CD4-positive, alpha-beta T cell treated with Interleukin-4 for 1 hour (primary cell): ENCODE results near the gene NDRG4.

Source experiments
- DNase-seq, 2 donors: peaks; one replicate each; pipeline ENCODE4 v3.0.0-alpha.2; 2020 to 2022

Gene NDRG4

DNA sequence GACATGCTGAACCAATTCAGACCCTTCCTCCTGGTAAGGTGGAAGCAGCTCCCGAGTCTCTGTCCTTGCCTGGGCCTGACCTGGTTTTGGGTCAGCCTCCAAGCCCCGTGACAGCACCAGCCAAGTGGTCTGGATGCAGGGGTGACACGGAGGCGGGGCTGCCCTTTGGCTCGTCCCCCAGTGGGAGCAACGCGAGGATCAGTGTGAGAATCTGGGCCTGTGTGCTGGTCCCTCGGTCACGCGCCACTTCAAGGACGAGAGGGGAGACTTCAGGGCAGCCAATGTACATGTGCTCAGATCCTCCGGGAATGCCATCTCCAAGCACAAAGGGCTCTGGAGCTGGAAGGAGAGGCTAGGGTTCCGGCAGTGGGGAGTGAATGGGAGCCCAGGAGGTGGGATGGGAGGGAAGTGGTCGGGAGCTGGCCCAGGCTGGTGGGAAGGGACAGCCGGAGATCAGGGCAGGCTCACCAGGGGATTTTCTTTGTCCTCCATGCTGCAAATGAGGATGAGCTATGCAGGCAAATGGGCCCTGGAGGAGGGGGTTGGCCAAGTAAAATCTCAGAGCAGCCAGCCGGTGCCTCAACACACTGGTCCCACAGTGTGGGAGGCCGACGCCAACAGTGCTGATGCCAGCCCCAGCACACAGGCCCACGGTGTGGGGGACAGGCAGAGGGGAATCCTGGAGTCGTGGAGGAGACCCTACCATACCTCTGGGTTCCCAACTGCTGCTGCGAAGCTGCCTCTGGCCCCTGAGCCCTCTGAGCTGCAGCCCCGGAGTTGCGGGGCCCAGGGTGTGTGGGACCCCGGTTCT, 4.2 kb upstream of the NDRG4 start:
- DNase-seq, result no peak

DNA sequence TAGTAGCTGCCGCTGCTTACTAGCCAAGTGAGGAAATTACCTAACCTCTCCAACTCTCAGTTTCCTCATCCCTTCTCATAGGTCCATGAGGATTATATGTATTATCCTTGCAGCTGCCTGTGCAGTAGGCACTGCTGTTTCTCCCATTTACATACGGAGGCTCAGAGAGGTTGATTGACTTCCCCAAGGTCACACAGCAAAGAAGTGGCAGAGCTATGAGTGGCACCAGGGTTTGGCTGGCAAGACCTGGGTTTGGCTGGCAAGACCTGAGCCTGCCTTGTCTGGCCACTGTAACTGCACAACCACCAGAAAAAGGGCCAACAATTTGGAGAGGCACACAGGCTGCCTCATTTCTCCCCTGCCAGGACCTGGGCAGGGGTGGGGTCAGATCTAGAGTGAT, 2.5 kb upstream of the NDRG4 start:
- no peak for DNase-seq

DNA sequence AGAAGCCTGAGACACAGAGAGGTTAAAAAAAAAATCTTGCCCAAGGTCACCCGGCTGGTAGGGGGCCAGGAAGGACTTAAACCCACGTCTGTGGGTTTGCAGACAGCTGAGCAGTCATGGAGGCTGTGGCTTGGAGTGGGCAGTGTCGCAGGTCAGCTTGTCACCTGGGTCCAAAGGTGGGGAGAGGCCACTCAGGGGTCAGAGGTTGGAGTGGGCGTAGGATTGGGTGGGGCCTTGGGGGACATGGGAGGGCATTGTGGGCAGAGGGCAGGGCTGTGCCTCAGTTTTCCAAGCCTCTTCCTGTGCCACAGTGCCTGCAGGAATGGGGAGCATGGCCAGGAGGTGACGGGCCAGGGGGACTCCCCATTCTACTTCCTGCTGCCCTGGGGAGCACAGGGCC, 2.0 kb upstream of the NDRG4 start:
- no peak for DNase-seq

DNA sequence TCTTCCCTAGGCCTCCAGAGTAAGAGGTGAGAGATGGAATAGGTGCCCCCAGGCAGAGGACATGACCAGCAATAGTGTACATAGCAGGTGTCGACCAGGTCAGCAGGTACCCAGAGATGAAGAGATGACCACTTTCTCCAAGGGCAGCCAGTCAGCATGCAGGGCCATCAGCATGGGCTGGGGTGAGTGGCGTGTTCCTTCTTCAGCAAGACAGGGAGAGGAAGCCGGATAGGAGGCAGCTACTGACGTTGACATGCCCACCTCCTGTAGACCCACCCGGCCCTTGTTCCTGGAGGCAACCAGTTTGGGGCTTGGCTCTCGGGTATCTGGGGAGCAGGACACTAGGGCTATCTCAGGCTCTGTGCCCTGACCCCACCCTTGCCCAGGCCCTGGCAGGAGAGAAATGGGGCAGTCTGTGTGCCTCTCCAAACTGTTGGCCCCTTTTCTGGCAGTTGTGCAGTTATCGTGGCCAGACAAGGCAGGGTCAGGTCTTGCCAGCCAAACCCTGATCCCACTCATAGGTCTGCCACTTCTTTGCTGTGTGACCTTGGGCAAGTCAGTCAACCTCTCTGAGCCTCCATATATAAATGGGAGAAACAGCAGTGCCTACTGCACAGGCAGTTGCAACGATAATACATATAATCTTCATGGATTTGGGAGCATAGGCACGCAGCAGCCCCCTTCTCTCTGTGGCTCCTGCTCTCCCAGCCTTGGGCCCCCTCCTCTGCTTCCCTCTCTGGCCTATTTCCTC, 1.4 kb upstream of the NDRG4 start:
- no peak for DNase-seq

DNA sequence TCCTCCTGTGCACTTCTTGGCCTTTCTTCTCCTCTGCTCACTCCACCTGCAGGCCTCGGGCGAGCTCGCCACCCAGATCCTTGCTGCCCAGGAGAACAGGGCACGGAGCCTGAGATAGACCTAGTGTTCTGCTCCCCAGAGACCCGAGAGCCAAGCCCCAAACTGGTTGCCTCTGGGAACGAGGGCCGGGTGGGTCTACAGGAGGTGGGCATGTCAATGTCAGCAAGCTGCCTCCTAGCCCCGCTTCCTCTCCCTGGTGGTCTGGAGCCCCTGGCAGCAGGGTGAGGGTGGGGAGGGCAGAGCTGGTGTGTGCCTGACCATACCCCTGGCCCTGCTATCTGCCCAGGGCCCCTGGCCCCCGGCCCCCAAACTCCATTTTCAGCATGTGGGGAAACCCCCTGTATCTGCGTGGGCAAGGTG, 841 bp upstream of the NDRG4 start:
- DNase-seq, result no peak

DNA sequence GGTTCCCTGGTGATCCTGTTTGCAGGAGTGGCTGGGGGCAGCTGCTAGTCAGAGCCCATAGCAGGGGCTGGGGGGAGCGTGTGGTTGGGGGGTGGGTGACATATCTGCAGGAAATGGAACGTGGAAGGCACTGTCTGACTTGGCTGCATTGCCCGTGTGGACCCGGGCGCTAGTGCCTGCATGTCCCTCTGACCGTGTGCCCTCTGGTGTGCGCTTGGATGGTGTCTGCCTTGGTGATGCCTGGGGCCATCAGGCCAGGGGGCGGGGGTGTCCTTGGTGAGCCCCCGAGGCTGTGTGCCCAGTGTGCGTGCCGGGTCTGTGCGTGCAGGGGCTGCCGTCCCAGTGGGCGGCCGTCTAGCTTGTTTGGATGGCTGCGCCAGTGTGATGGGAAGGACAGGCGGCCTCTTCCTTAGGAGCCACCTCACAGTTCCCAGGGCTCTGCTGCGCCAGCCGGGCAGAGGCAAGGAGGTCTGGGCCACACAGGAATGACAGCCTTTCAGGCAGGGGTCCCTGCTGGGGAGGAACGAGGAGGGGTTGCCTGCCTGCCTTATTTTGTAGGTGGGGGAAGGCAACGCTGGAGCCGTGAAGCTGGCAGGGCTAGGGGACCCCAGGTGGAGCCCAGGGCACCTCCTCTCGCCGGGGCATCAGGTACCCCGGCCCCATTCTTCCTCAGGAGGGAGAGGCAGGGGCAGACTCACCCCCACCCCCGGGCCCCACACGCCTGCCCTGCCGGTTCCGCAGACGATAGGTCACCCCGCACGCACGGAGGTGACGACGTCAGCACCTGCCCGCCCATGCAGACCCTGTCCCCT, 693 bp downstream of the NDRG4 start:
- DNase-seq, result peak in 1 of 2 donors; percentile 32

DNA sequence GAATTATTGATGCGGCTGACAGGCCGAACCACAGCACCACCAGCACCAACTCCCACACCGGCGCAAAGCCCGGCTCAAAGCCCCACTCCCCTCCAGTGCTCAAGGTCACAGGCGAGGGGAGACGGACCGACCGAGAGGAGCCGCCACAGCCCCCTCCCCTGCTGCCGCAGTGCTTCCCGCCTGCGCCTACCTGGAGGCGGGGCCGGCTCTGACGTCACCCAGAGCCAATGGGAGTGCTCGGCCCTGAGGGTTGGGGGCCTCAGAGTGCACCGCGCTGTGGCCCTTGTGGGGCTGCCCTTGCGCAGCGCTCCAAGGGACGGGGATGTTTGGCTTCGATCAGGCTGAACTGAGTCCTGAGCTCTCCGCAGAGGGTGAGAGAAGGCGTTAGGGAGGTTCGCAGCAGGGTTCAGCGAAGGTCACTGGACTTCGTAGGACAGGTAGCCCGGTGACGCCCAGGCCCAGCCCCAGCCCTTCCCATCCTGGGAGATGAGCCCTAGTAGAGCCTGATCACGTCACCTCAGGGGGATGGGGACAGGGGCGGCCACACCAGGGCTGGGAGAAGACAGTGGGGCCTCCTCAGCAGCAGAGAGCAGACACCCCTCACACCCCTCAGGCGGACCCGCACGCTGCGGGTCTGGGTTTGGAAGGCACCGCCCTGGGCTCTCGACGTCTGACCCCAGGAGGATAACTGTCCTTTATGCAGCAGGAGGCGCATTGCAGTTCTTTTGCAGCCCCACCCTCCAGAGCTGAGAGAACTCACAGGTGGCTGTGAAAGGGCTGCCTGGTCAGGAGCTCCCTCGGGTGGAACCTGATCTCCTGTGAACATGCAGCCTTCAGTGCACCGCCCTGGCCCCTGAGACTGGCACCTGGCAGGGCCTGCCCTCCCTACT, 1.5 kb downstream of the NDRG4 start:
- peak; percentile 40 to 48 for DNase-seq

DNA sequence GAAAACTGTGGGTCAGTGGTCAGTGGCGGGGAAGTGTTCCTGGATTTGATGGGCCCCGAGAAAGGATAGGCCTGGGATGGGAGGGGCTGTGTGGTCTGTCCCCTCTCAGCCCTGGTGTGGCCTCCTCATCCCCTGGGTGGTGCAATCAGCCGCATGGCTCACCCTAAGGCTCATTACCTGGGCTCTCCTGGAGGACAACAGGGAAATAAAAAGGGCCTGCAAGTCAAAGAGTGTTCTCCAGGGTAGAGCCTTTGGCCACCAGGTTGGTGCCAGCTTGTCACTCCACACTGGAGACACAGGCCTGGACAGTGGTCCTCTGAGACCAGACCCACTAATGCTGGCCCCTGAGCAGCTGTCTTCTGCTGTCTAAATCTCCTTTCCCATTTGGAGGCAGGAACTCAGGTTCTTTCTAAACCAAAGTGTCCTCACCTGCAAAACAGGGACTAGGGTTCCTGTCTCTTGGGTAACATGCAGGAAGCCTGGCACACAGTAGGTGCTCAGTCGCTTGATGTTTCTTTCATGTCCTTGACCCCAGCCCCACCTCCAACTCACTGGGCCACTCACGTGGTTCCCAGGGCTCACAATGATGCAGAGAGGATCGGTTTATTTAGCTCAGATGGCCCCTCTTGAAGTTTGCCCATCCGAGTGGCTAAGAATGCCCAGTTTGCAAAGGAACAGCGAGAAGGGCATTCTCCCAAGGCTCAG, 2.4 kb downstream of the NDRG4 start:
- no peak for DNase-seq

DNA sequence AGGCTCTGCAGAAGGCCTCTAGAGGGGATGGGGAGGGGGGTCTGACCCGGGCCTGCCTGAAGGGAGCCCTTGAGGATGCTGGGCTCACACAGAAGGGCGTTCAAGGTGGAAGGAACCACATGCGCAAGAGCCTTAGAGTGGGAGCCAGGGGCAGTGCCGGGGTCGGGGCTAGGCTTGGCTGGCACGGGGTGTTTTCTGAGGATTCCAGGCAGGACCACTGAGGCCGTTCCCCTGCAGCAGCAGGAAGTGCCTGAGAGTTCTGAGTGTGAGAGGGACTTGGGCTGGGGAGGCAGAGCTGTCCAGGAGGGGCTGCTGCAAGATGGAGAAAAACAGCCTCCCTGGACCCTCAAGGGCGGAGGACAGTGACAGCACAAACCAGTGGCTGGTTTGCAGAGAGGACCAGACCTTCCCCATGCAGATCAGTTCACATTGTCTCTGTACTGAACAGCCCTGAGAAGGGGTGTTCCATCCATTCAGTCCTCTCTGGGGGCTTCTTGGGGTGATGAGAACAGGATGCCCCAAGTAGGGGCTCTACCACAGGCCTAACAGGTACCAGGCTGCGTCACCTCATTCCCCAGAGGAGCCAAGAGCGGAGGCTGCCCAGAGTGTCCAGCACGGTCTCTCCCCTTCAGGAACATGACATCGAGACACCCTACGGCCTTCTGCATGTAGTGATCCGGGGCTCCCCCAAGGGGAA, 3.4 kb downstream of the NDRG4 start:
- peak in 1 of 2 donors; percentile 10 for DNase-seq

DNA sequence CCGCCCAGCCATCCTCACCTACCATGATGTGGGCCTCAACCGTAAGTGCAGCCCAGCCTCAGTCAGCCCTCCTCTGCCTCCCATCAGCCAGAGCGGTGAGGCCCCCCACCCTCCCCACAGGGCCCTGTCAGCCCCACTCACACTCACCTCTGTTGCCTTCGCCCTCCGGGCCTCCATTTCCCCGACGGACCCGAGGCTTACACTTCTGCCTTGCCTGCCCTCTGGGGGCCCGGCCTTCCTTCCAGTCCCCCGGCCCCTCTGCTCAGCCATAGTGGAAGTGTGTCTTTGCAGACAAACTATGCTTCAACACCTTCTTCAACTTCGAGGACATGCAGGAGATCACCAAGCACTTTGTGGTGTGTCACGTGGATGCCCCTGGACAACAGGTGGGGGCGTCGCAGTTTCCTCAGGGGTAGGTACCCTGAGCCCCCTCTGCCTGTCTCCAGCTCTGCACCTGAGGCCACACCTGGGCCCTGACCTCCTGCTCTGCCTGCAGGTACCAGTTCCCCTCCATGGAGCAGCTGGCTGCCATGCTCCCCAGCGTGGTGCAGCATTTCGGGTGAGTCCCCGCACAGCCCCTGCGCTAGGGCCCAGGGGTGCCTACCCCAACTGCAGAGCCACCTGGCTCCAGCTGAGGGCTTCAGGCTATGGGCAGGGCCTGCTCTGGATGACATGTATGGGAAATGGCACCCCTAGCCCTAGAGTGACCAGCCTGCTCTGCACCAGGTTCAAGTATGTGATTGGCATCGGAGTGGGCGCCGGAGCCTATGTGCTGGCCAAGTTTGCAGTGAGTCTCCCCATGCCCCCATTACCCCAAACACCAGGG, 4.1 kb downstream of the NDRG4 start:
- peak in 1 of 2 donors; percentile 9 for DNase-seq

DNA sequence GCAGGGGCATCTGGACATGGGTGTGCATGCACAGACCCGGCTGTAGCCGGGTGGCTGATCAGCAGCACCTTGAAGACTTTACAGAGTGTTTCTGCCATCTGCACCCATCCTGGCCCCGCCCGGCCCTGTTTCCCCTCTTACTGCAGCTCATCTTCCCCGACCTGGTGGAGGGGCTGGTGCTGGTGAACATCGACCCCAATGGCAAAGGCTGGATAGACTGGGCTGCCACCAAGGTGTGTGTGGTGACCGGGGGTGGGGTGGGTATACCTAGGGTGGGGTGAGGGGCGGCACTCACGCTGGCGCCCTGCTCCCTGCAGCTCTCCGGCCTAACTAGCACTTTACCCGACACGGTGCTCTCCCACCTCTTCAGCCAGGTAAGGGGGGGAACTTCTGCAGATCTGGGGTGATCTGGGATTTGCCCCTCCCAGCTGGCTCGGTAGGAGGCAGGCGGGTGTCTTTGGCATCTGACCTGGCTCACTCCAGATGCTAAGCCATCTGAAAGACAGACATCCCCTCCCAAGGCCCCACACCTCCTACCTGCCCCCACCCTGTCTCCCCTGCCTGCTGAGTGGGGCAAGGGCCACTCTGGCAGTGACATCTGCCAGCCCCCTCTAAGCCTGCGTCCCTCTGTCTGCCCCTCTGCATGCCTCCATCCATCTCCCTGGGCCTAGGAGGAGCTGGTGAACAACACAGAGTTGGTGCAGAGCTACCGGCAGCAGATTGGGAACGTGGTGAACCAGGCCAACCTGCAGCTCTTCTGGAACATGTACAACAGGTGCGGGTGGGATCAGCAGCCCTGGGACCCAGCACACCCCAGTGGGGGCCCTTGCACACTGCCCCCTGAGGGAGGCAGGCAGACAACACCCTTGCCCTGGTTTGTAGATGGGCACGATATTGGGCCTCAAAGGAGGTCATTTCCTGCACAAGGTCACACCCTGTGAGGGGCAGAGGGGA, 6.6 kb downstream of the NDRG4 start:
- DNase-seq, result no peak

DNA sequence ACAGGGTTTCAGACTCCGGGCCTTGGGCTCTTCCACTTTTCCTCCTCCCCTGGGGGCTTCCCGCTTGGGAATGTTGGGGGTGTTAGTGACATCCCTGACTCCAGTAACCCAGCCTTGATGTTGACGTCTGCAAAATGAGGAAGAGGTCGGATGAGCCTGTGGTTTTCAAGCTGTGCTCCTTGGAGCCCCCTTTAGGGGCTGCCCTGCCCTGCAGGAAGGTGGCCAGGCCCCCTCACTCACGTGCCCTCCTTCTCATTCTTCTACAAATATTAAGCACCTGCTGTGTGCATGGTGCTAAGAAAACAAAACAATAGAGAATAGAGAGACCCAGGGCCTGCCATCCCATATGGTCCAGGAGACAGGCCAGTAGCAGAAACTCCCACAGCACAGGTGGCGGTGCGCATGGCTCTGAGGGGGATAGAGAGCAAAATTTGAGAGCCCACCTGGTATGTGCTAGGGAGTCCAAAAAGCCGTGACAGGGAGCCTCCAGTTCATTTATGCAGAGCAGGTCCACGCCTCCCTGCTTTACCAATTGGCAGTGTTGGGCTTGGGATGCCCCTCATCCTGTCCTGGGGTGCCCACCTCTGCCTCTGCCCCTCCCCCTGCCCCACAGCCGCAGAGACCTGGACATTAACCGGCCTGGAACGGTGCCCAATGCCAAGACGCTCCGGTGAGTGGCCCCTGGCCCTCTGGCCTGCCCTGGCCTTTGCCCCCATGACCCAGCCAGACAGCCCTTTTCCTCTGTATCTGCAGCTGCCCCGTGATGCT, 7.4 kb downstream of the NDRG4 start:
- no peak for DNase-seq

DNA sequence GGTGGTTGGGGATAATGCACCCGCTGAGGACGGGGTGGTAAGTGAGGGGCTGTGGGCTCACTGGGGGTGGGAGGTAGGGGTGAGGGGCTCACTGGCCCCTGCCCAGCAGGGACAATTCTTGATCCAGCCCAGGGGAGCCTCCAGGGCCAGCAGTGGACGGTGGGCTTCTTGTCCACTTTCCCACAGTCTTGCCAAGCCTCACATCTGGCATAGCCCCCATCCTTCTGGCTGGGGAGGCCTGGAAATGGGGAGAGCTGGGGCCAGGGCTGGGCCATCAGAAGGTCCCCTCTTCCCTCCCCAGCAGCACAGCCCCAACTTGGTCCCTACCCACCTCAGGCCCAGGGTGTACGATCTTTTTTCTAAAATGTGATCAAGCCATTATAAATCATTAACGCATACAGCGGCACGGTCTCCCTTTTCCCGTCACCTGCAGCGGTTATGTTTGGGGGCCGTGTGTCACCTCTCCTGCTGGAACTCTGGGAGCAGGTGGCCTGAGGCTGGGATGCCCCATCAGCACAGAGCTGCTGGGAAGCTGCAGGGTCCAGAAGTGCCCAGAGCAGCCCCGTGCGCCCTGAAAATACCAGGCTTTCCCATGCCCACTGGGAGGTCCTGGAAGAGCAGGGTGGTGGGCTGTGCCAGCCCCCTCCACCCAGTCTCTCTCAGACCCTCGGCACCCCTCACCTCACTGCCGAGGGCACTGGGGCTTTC, 8.2 kb downstream of the NDRG4 start:
- DNase-seq, result no peak

DNA sequence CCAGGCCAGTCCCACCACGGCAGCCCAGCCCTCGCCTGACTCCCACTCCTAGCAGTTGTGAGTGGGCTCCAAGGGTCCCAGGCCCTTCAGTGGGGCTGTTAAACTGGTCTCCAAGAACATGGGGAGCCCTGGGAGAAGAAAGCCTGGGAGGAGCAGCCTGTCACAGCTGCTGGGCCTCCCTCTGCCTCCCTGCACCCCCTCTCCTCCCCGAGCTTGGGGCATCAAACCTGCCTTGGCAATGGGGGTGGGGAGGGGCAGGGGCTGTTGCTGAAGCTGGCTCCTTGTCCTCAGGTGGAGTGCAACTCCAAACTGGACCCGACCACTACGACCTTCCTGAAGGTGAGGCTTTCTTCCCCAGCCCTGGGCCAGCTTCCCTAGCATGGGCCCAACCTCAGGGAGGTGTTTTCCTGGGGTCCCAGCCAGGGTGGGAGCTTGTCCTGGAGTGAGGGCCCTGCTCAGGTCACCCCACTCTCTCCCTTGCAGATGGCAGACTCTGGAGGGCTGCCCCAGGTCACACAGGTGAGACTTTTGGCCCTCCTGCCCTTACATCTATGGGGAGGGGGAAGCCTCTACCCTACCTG, 8.8 kb downstream of the NDRG4 start:
- DNase-seq, result no peak

DNA sequence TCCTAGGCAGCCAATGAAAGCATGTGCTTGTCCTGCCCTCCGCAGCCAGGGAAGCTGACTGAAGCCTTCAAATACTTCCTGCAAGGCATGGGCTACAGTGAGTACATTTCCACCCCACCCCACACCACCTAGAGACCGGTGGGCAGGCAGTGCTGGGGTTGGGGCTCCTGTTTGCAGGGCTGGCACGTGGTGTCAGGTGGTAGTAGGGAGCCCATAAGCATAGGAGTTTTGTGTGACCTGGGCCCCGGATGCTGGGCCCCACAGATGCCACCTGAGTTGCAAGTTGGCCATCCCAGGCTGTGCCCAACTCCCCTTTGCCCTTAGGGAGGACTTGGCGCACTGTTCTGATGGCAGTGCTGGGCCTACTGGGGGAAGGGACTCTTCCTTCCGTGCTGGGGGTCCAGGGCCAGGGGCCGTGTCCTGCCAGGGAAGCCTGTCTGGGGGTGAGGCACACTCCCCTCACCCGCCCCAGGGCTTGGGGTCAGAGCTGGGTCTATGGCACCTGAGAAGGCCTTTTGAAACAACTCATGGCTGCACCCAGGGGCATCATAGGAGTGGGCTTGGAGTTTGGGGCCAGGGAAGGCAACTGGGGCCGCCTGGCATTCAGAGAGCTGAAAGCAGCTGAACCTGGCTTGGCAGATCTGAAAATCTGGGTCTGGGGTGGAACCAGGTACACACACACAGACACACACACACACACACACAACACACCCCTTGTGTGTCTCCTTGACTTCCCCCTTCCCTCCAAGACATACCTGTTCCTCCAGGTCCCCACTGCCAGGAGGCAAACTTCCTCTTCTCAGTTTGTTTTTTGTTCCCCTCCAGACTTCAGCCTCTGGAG, 9.5 kb downstream of the NDRG4 start:
- no peak for DNase-seq
